Smooth muscle cell (in vitro differentiated cells): ENCODE results near the gene HECTD4. TPM values are rescaled to one million over a fixed set of nuclear protein-coding genes. Genes with fewer than 3 reads are reported as not detected.
"Not testable (repeated sequence)": the region's sequence is repeated elsewhere in the genome, so short reads cannot be mapped to it uniquely, and the experiment has no call there.

ENCODE experiments used
- DNase-seq: peaks from one replicate; lab custom pipeline; 2025; ENCODE audit not compliant: unreplicated experiment; lab: John Stamatoyannopoulos, UW
- H2AFZ ChIP-seq: fragments of 200-600 bp; sonication (generic); 2 replicates; pipeline ENCODE4 v1.6.0; 2016; ENCODE audit warnings: antibody characterized with exemption, low read depth, mild to moderate bottlenecking
- H3F3A ChIP-seq: fragments of 200-600 bp; sonication (generic); 2 replicates; pipeline ENCODE4 v1.6.0; 2017; ENCODE audit warnings: antibody characterized with exemption, low read depth
- H3K27ac ChIP-seq: fragments of 200-600 bp; sonication (generic); 2 replicates; pipeline ENCODE4 v1.5.1; 2016; ENCODE audit warnings: low read depth, mild to moderate bottlenecking
- H3K27me3 ChIP-seq: fragments of 200-600 bp; sonication (generic); 2 replicates; pipeline ENCODE4 v1.6.1; 2016; ENCODE audit warnings: low read depth, mild to moderate bottlenecking
- H3K36me3 ChIP-seq: fragments of 200-600 bp; sonication (generic); 2 replicates; pipeline ENCODE4 v1.5.1; 2016; ENCODE audit warnings: low read depth
- H3K4me1 ChIP-seq: fragments of 200-600 bp; sonication (generic); 2 replicates; pipeline ENCODE4 v1.5.1; 2016; ENCODE audit warnings: low read depth
- H3K4me2 ChIP-seq: fragments of 200-600 bp; sonication (generic); 2 replicates; pipeline ENCODE4 v1.6.0; 2016; ENCODE audit warnings: mild to moderate bottlenecking
- H3K4me3 ChIP-seq: fragments of 200-600 bp; sonication (generic); 2 replicates; pipeline ENCODE4 v1.5.1; 2016; ENCODE audit warnings: mild to moderate bottlenecking
- H3K79me2 ChIP-seq: fragments of 200-600 bp; sonication (generic); 2 replicates; pipeline ENCODE4 v1.6.0; 2016; ENCODE audit warnings: low read depth, mild to moderate bottlenecking
- H3K9ac ChIP-seq: fragments of 200-600 bp; sonication (generic); 2 replicates; pipeline ENCODE4 v1.6.0; 2016; ENCODE audit warnings: low read depth
- H3K9me3 ChIP-seq: fragments of 200-600 bp; sonication (generic); replicated peaks from 2 replicates; pipeline ENCODE4 v1.5.1; 2016; ENCODE audit warnings: low read depth
- H4K20me1 ChIP-seq: fragments of 200-600 bp; sonication (generic); 2 replicates; pipeline ENCODE4 v1.6.0; 2016; ENCODE audit warnings: low read depth
- CTCF ChIP-seq: fragments of 200-600 bp; sonication (generic); IDR thresholded peaks from 2 replicates; pipeline ENCODE4 v1.5.1; 2017; ENCODE audit warnings: borderline replicate concordance, mild to moderate bottlenecking, antibody characterized with exemption; ENCODE audit not compliant: insufficient read depth, poor library complexity, severe bottlenecking
- WGBS: methylation state at CpG from one replicate; pipeline ENCODE4 v1.1.7; 2016; ENCODE audit warnings: low lambda C conversion rate; 5-methylcytosine and 5-hydroxymethylcytosine counted together
- polyA plus RNA-seq: library from polyadenylated mRNA; unstranded; fragments of >200 nt; fragmentation: Nextera tagmentation; extraction: Ambion mirVana; gene quantifications from 2 replicates; pipeline ENCODE4 v1.2.1, GENCODE V29; 2016
- total RNA-seq: library from RNA; depleted of rRNA; stranded (reverse); fragments of >200 nt; gene quantifications from 2 replicates; pipeline ENCODE4 v1.2.3, GENCODE V29; 2014

The HECTD4 gene
- total and polyA plus RNA-seq, 2 experiments from 2014 or later, result 6.6 to 16.9 TPM

GRCh38 chr12:112161711-112162110 lies 220.5 kb downstream of the HECTD4 start:
- peaks cover 8% of the 10 kb centered on the region for H3K36me3 ChIP-seq
- no peaks in the 10 kb centered on the region for H3K79me2 ChIP-seq
- no peaks in the 10 kb centered on the region for H3F3A ChIP-seq
- H3K27ac ChIP-seq, result no peak overlapping the region
- no peaks in the 10 kb centered on the region for H4K20me1 ChIP-seq
- TF ChIP-seq CTCF, result no peak
- no peaks in the 10 kb centered on the region for H3K9me3 ChIP-seq
- H3K4me3 ChIP-seq, result no peak overlapping the region
- WGBS, result 99% methylated on average over 9 of the region's 9 CpGs
- no peaks in the 10 kb centered on the region for H3K4me1 ChIP-seq
- no peaks in the 10 kb centered on the region for H3K27me3 ChIP-seq
- no peak overlapping the region for H3K9ac ChIP-seq
- DNase-seq, result no peak
- no peak overlapping the region for H2AFZ ChIP-seq
- H3K4me2 ChIP-seq, result no peak overlapping the region

- H4K20me1 ChIP-seq, result no peaks in the 10 kb centered on the region
- no peak for TF ChIP-seq CTCF
- H2AFZ ChIP-seq, result no peak overlapping the region
- no peak overlapping the region for H3K4me3 ChIP-seq
- no peaks in the 10 kb centered on the region for H3F3A ChIP-seq
- no peaks in the 10 kb centered on the region for H3K9me3 ChIP-seq
- no peak for DNase-seq
- WGBS, result 97% methylated on average over 6 of the region's 6 CpGs
- H3K27me3 ChIP-seq, result no peaks in the 10 kb centered on the region
- H3K27ac ChIP-seq, result no peak overlapping the region
- no peak overlapping the region for H3K4me2 ChIP-seq
- H3K4me1 ChIP-seq, result no peaks in the 10 kb centered on the region
- H3K36me3 ChIP-seq, result peaks cover 8% of the 10 kb centered on the region
- no peak overlapping the region for H3K9ac ChIP-seq
- no peaks in the 10 kb centered on the region for H3K79me2 ChIP-seq
These were observed 221.6 kb downstream of the HECTD4 start for GRCh38 chr12:112160611-112161010.

GRCh38 chr12:112159146-112159541 lies 223.1 kb downstream of the HECTD4 start:
- no peak for TF ChIP-seq CTCF
- Histone ChIP-seq H3K79me2 (no peaks in the 10 kb centered on the region), H3K27me3 (no peaks in the 10 kb centered on the region), H4K20me1 (no peaks in the 10 kb centered on the region), H3F3A (no peaks in the 10 kb centered on the region), H3K27ac (no peak overlapping the region), H3K9ac (no peak overlapping the region), H3K36me3 (peaks cover 8% of the 10 kb centered on the region), H3K4me3 (no peak overlapping the region), H3K4me1 (no peaks in the 10 kb centered on the region), H3K9me3 (no peaks in the 10 kb centered on the region), H3K4me2 (no peak overlapping the region), H2AFZ (no peak overlapping the region)
- 98% methylated on average over 6 of the region's 6 CpGs for WGBS
- no peak for DNase-seq

- H3F3A ChIP-seq, H3K4me2 ChIP-seq, H3K9me3 ChIP-seq, H3K27ac ChIP-seq, H2AFZ ChIP-seq, H3K27me3 ChIP-seq, H3K4me3 ChIP-seq, DNase-seq, H3K79me2 ChIP-seq, H3K4me1 ChIP-seq, H3K9ac ChIP-seq, H4K20me1 ChIP-seq: not testable (repeated sequence)
- H3K36me3 ChIP-seq, result peaks cover 14% of the 10 kb centered on the region
- WGBS, result 97% methylated on average over 11 of the region's 11 CpGs
These were observed 223.6 kb downstream of the HECTD4 start for GRCh38 chr12:112158461-112159145.
